ENCODE measurements around the gene SERBP1. TPM values are rescaled to one million over a fixed set of nuclear protein-coding genes. Genes with fewer than 3 reads are reported as not detected.
"Not testable (repeated sequence)": the region's sequence is repeated elsewhere in the genome, so short reads cannot be mapped to it uniquely, and the experiment has no call there.

Gene SERBP1
- total RNA-seq, 1 donor from 2014 or later = 137 TPM

DNA sequence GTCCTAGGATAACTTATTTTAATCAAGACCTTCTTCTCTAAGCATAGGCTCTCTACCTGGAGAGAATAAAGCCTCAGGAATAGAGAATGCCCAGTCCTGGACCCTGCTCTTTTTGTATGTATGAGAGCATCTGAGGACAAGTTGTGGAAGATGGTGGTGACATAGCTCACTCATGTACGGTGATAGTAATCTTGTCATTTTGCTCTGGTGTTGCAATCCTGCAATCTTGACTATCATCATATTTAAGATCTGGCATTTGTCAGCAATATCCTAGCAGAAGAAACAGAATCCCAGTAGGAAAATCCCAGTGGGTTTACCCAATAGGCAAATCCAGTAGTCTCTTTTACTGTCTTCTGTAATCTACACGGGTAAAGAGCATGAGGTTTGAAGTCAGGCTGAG is 21.6 kb upstream of the SERBP1 start:
- TF ChIP-seq, protein P1, sequence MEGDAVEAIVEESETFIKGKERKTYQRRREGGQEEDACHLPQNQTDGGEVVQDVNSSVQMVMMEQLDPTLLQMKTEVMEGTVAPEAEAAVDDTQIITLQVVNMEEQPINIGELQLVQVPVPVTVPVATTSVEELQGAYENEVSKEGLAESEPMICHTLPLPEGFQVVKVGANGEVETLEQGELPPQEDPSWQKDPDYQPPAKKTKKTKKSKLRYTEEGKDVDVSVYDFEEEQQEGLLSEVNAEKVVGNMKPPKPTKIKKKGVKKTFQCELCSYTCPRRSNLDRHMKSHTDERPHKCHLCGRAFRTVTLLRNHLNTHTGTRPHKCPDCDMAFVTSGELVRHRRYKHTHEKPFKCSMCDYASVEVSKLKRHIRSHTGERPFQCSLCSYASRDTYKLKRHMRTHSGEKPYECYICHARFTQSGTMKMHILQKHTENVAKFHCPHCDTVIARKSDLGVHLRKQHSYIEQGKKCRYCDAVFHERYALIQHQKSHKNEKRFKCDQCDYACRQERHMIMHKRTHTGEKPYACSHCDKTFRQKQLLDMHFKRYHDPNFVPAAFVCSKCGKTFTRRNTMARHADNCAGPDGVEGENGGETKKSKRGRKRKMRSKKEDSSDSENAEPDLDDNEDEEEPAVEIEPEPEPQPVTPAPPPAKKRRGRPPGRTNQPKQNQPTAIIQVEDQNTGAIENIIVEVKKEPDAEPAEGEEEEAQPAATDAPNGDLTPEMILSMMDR (IDR thresholded peaks at IDR 0.05) = no peak
- ATAC-seq (no peak), DNase-seq (no peak)
- Histone ChIP-seq H3K27me3 (no peaks in the 10 kb centered on the region), H3K27ac (no peak overlapping the region), H3K4me1 (peaks cover 5% of the 10 kb centered on the region), H3K9me3 (no peaks in the 10 kb centered on the region), H3K36me3 (no peaks in the 10 kb centered on the region), H3K4me3 (no peak overlapping the region)
- intact Hi-C loops (cut with DNase I) = no loop called here

- intact Hi-C loops (cut with DNase I) = no loop called here
- TF ChIP-seq, protein P1 (IDR thresholded peaks at IDR 0.05) = no peak
- H3K36me3 ChIP-seq = no peaks in the 10 kb centered on the region
- H3K4me3 ChIP-seq = no peak overlapping the region
- H3K4me1 ChIP-seq = peaks cover 10% of the 10 kb centered on the region
- no peaks in the 10 kb centered on the region for H3K9me3 ChIP-seq
- H3K27me3 ChIP-seq = no peaks in the 10 kb centered on the region
- no peak overlapping the region for H3K27ac ChIP-seq
- DNase-seq (no peak), ATAC-seq (peak; percentile 83)
Measured at GRCh38 chr1:67451356-67451755, 21.2 kb upstream of the SERBP1 start.

DNA sequence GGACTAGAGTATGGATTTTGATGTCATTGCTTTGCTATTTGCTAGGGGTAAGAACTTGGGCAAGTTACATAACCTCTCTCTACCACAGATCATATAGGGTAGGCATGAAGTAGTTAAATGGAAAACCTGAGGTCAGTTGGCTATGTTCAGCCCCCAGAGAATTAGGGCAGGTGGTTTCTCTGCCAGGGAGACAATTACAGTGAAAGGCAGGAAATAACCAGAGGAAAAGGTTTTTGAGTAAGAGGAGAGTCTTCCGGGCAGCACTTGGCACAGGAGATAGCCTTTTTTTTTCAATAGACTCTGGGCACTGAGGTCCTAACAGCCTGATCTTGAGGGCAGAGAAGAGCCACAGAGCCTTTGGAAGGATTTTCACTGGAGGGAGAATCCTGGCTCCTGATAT is 16.7 kb upstream of the SERBP1 start:
- Histone ChIP-seq H3K27ac (no peak overlapping the region), H3K4me3 (no peak overlapping the region), H3K36me3 (no peaks in the 10 kb centered on the region), H3K4me1 (peaks cover 10% of the 10 kb centered on the region), H3K27me3 (no peaks in the 10 kb centered on the region), H3K9me3 (no peaks in the 10 kb centered on the region)
- DNase-seq = no peak
- ATAC-seq = no peak
- TF ChIP-seq, protein P1 (IDR thresholded peaks at IDR 0.05) = no peak
- intact Hi-C loops (cut with DNase I) = no loop called here

- H3K27ac ChIP-seq; H3K9me3 ChIP-seq; H3K4me3 ChIP-seq; ATAC-seq; intact Hi-C loops (cut with DNase I); H3K36me3 ChIP-seq; DNase-seq; H3K27me3 ChIP-seq: not testable (repeated sequence)
- peaks cover 16% of the 10 kb centered on the region for H3K4me1 ChIP-seq
Measured at GRCh38 chr1:67446014-67446413, 15.8 kb upstream of the SERBP1 start.

- Histone ChIP-seq H3K9me3 (no peaks in the 10 kb centered on the region), H3K4me1 (peaks cover 11% of the 10 kb centered on the region), H3K4me3 (no peak overlapping the region), H3K27me3 (no peaks in the 10 kb centered on the region), H3K36me3 (no peaks in the 10 kb centered on the region), H3K27ac (no peak overlapping the region)
- no peak for ATAC-seq
- intact Hi-C loops (cut with DNase I) = no loop called here
- TF ChIP-seq, protein P1 (IDR thresholded peaks at IDR 0.05) = no peak
- no peak for DNase-seq
Measured at GRCh38 chr1:67441739-67442281, 11.6 kb upstream of the SERBP1 start.

DNA sequence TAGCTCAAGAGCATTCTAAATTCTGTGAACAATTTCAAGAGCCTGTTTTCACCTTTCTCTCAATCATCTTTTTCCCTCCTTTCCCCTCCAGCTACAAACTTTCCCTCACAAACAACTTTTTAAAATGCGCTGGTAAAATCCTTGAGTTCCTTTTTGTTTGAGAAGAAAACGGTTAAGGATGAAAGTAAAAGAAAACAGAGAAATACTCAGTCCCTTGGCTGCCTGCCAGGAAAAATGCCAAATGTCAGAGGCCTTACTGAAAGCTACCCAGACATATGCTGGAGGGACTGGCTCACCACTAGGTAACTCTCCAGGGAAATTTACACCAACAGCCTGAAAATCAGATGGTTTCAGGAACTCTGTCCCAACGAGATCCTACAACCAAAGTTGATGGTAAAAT is 11.0 kb upstream of the SERBP1 start:
- no peak for ATAC-seq
- intact Hi-C loops (cut with DNase I) = no loop called here
- no peaks in the 10 kb centered on the region for H3K27me3 ChIP-seq
- H3K36me3 ChIP-seq = no peaks in the 10 kb centered on the region
- H3K4me1 ChIP-seq = peaks cover 6% of the 10 kb centered on the region
- H3K9me3 ChIP-seq = no peaks in the 10 kb centered on the region
- TF ChIP-seq, protein P1 (IDR thresholded peaks at IDR 0.05) = no peak
- no peak for DNase-seq
- H3K4me3 ChIP-seq = no peak overlapping the region
- H3K27ac ChIP-seq = no peak overlapping the region

All from upper lobe of right lung (tissue), 1 donor.